Smooth muscle cell (in vitro differentiated cells): Measurements from ENCODE around the gene DENND2C. TPM values are rescaled to one million over a fixed set of nuclear protein-coding genes. Genes with fewer than 3 reads are reported as not detected.

Source experiments
- DNase-seq: peaks from one replicate; lab custom pipeline; 2025; ENCODE audit not compliant: unreplicated experiment; lab: John Stamatoyannopoulos, UW
- H2AFZ ChIP-seq: fragments of 200-600 bp; sonication (generic); 2 replicates; pipeline ENCODE4 v1.6.0; 2016; ENCODE audit warnings: antibody characterized with exemption, low read depth, mild to moderate bottlenecking
- H3F3A ChIP-seq: fragments of 200-600 bp; sonication (generic); 2 replicates; pipeline ENCODE4 v1.6.0; 2017; ENCODE audit warnings: antibody characterized with exemption, low read depth
- H3K27ac ChIP-seq: fragments of 200-600 bp; sonication (generic); 2 replicates; pipeline ENCODE4 v1.5.1; 2016; ENCODE audit warnings: low read depth, mild to moderate bottlenecking
- H3K27me3 ChIP-seq: fragments of 200-600 bp; sonication (generic); 2 replicates; pipeline ENCODE4 v1.6.1; 2016; ENCODE audit warnings: low read depth, mild to moderate bottlenecking
- H3K36me3 ChIP-seq: fragments of 200-600 bp; sonication (generic); 2 replicates; pipeline ENCODE4 v1.5.1; 2016; ENCODE audit warnings: low read depth
- H3K4me1 ChIP-seq: fragments of 200-600 bp; sonication (generic); 2 replicates; pipeline ENCODE4 v1.5.1; 2016; ENCODE audit warnings: low read depth
- H3K4me2 ChIP-seq: fragments of 200-600 bp; sonication (generic); 2 replicates; pipeline ENCODE4 v1.6.0; 2016; ENCODE audit warnings: mild to moderate bottlenecking
- H3K4me3 ChIP-seq: fragments of 200-600 bp; sonication (generic); 2 replicates; pipeline ENCODE4 v1.5.1; 2016; ENCODE audit warnings: mild to moderate bottlenecking
- H3K79me2 ChIP-seq: fragments of 200-600 bp; sonication (generic); 2 replicates; pipeline ENCODE4 v1.6.0; 2016; ENCODE audit warnings: low read depth, mild to moderate bottlenecking
- H3K9ac ChIP-seq: fragments of 200-600 bp; sonication (generic); 2 replicates; pipeline ENCODE4 v1.6.0; 2016; ENCODE audit warnings: low read depth
- H3K9me3 ChIP-seq: fragments of 200-600 bp; sonication (generic); replicated peaks from 2 replicates; pipeline ENCODE4 v1.5.1; 2016; ENCODE audit warnings: low read depth
- H4K20me1 ChIP-seq: fragments of 200-600 bp; sonication (generic); 2 replicates; pipeline ENCODE4 v1.6.0; 2016; ENCODE audit warnings: low read depth
- CTCF ChIP-seq: fragments of 200-600 bp; sonication (generic); IDR thresholded peaks from 2 replicates; pipeline ENCODE4 v1.5.1; 2017; ENCODE audit warnings: borderline replicate concordance, mild to moderate bottlenecking, antibody characterized with exemption; ENCODE audit not compliant: insufficient read depth, poor library complexity, severe bottlenecking
- WGBS: methylation state at CpG from one replicate; pipeline ENCODE4 v1.1.7; 2016; ENCODE audit warnings: low lambda C conversion rate; 5-methylcytosine and 5-hydroxymethylcytosine counted together
- polyA plus RNA-seq: library from polyadenylated mRNA; unstranded; fragments of >200 nt; fragmentation: Nextera tagmentation; extraction: Ambion mirVana; gene quantifications from 2 replicates; pipeline ENCODE4 v1.2.1, GENCODE V29; 2016
- total RNA-seq: library from RNA; depleted of rRNA; stranded (reverse); fragments of >200 nt; gene quantifications from 2 replicates; pipeline ENCODE4 v1.2.3, GENCODE V29; 2014

Gene DENND2C
- total and polyA plus RNA-seq, 2 experiments from 2014 or later: 1.4 to 4.1 TPM

GRCh38 chr1:114561333-114561732 lies 108.5 kb downstream of the DENND2C start:
- no peaks in the 10 kb centered on the region for H3K4me1 ChIP-seq
- H3K27me3 ChIP-seq: no peaks in the 10 kb centered on the region
- no peak overlapping the region for H3K27ac ChIP-seq
- no peak overlapping the region for H3K9ac ChIP-seq
- DNase-seq: no peak
- H3K4me3 ChIP-seq: no peak overlapping the region
- H3K9me3 ChIP-seq: no peaks in the 10 kb centered on the region
- TF ChIP-seq CTCF: no peak
- no peak overlapping the region for H3K4me2 ChIP-seq
- H3K36me3 ChIP-seq: peaks cover 4% of the 10 kb centered on the region
- no peaks in the 10 kb centered on the region for H3F3A ChIP-seq
- H2AFZ ChIP-seq: no peak overlapping the region
- no peaks in the 10 kb centered on the region for H4K20me1 ChIP-seq
- 83% methylated on average over 1 of the region's 1 CpG for WGBS
- no peaks in the 10 kb centered on the region for H3K79me2 ChIP-seq

- 99% methylated on average over 3 of the region's 3 CpGs for WGBS
- Histone ChIP-seq H3K27me3 (no peaks in the 10 kb centered on the region), H4K20me1 (no peaks in the 10 kb centered on the region), H3K36me3 (no peaks in the 10 kb centered on the region), H2AFZ (no peak overlapping the region), H3K4me2 (no peak overlapping the region), H3K27ac (no peak overlapping the region), H3K9me3 (no peaks in the 10 kb centered on the region), H3K79me2 (no peaks in the 10 kb centered on the region), H3K4me3 (no peak overlapping the region), H3K4me1 (no peaks in the 10 kb centered on the region), H3K9ac (no peak overlapping the region), H3F3A (no peaks in the 10 kb centered on the region)
- TF ChIP-seq CTCF: no peak
- no peak for DNase-seq
These were observed 110.5 kb downstream of the DENND2C start for GRCh38 chr1:114559356-114559755.

GRCh38 chr1:114558544-114558943 lies 111.3 kb downstream of the DENND2C start:
- no peaks in the 10 kb centered on the region for H3K4me1 ChIP-seq
- 97% methylated on average over 1 of the region's 1 CpG for WGBS
- H3K79me2 ChIP-seq: no peaks in the 10 kb centered on the region
- H3K27ac ChIP-seq: no peak overlapping the region
- no peaks in the 10 kb centered on the region for H4K20me1 ChIP-seq
- no peak overlapping the region for H3K9ac ChIP-seq
- TF ChIP-seq CTCF: peak; percentile 25
- no peak overlapping the region for H3K4me3 ChIP-seq
- H3K9me3 ChIP-seq: no peaks in the 10 kb centered on the region
- H2AFZ ChIP-seq: no peak overlapping the region
- no peaks in the 10 kb centered on the region for H3F3A ChIP-seq
- DNase-seq: no peak
- H3K36me3 ChIP-seq: no peaks in the 10 kb centered on the region
- H3K27me3 ChIP-seq: no peaks in the 10 kb centered on the region
- H3K4me2 ChIP-seq: no peak overlapping the region

GRCh38 chr1:114554577-114554976 lies 115.3 kb downstream of the DENND2C start:
- no peaks in the 10 kb centered on the region for H3F3A ChIP-seq
- no peaks in the 10 kb centered on the region for H3K27me3 ChIP-seq
- H3K9ac ChIP-seq: no peak overlapping the region
- no peak overlapping the region for H3K4me3 ChIP-seq
- no peaks in the 10 kb centered on the region for H3K36me3 ChIP-seq
- no peak overlapping the region for H2AFZ ChIP-seq
- no peak for DNase-seq
- no peaks in the 10 kb centered on the region for H3K79me2 ChIP-seq
- no peak overlapping the region for H3K4me2 ChIP-seq
- 54% methylated on average over 2 of the region's 2 CpGs for WGBS
- H3K27ac ChIP-seq: no peak overlapping the region
- no peaks in the 10 kb centered on the region for H3K4me1 ChIP-seq
- no peaks in the 10 kb centered on the region for H4K20me1 ChIP-seq
- TF ChIP-seq CTCF: no peak
- H3K9me3 ChIP-seq: no peaks in the 10 kb centered on the region
